Cardiac muscle cell (in vitro differentiated cells and primary cell): Measurements from ENCODE around the gene TSPO. TPM values are rescaled to one million over a fixed set of nuclear protein-coding genes. Genes with fewer than 3 reads are reported as not detected.
A peak's percentile ranks its signal among the peaks of the same experiment; 100 is the strongest.

ENCODE experiments used
- DNase-seq, 2 donors: peaks; one replicate each; pipeline versions ENCODE4 v3.0.0 to v3.0.0-alpha.2; 2010 to 2017; ENCODE audit warnings: low read depth in 1 of 2, low spot score in 1 of 2
- H3K27ac ChIP-seq: fragments of 200-600 bp; sonication (generic); 2 replicates; pipeline ENCODE4 v1.5.1; 2016
- H3K27me3 ChIP-seq: fragments of 200-600 bp; sonication (generic); 2 replicates; pipeline ENCODE4 v1.6.0; 2016; ENCODE audit warnings: control low read depth
- H3K36me3 ChIP-seq: fragments of 200-600 bp; sonication (generic); 2 replicates; pipeline ENCODE4 v1.5.1; 2016; ENCODE audit warnings: control low read depth
- H3K4me1 ChIP-seq: fragments of 200-600 bp; sonication (generic); 2 replicates; pipeline ENCODE4 v1.8.1; 2017; ENCODE audit warnings: low read depth, mild to moderate bottlenecking, mixed run types
- H3K4me3 ChIP-seq: fragments of 200-600 bp; sonication (generic); 2 replicates; pipeline ENCODE4 v1.5.1; 2016; ENCODE audit warnings: mild to moderate bottlenecking
- H3K9me3 ChIP-seq: fragments of 200-600 bp; sonication (generic); 2 replicates; pipeline ENCODE4 v1.5.1; 2017; ENCODE audit warnings: low read depth, mild to moderate bottlenecking, control low read depth
- polyA plus RNA-seq: library from polyadenylated mRNA; unstranded; fragments of >200 nt; fragmentation: Nextera tagmentation; extraction: Ambion mirVana; gene quantifications from 2 replicates; pipeline ENCODE4 v1.2.1, GENCODE V29; 2016
- total RNA-seq: library from RNA; depleted of rRNA; stranded (reverse); fragments of >200 nt; gene quantifications from 2 replicates; pipeline ENCODE4 v1.2.3, GENCODE V29; 2016
- TF ChIP-seq, protein P1 (sequence below): IDR thresholded peaks from 2 replicates; pipeline ENCODE4 v1.5.1; 2012; ENCODE audit warnings: low read depth, mild to moderate bottlenecking, low read length

The TSPO gene
- total and polyA plus RNA-seq, 2 experiments from 2014 or later = 20.3 to 59.0 TPM

DNA sequence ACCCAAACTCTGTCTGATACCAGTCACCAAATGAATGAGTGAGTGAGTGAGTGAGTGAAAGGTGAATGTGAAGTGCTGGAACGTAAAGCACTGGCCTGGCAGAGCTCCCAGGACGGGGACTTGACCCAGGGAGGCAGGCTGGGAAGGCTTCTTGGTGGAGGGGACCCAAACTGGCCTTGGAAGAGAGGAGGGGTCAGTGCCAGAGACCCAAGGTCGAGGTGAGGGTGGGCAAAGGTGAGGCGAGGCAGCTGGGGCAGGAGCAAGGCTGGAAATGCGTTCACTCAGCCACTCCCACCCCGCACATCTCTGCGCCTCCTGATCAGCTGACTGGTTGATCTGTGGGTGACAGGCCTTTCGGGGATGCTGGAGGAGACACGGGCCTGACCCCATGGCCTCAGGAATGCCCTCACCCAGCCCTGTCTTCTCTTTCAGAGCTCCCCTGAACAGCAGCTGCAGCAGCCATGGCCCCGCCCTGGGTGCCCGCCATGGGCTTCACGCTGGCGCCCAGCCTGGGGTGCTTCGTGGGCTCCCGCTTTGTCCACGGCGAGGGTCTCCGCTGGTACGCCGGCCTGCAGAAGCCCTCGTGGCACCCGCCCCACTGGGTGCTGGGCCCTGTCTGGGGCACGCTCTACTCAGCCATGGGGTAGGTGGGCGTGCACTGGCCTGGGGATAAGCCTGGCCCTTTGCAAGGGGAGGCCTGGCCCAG is 7.6 kb downstream of the TSPO start:
- H3K9me3 ChIP-seq = no peaks in the 10 kb centered on the region
- H3K36me3 ChIP-seq = no peaks in the 10 kb centered on the region
- no peaks in the 10 kb centered on the region for H3K27me3 ChIP-seq
- H3K4me3 ChIP-seq = no peak overlapping the region
- no peaks in the 10 kb centered on the region for H3K4me1 ChIP-seq
- H3K27ac ChIP-seq = no peak overlapping the region
- no peak for DNase-seq
- TF ChIP-seq, protein P1, sequence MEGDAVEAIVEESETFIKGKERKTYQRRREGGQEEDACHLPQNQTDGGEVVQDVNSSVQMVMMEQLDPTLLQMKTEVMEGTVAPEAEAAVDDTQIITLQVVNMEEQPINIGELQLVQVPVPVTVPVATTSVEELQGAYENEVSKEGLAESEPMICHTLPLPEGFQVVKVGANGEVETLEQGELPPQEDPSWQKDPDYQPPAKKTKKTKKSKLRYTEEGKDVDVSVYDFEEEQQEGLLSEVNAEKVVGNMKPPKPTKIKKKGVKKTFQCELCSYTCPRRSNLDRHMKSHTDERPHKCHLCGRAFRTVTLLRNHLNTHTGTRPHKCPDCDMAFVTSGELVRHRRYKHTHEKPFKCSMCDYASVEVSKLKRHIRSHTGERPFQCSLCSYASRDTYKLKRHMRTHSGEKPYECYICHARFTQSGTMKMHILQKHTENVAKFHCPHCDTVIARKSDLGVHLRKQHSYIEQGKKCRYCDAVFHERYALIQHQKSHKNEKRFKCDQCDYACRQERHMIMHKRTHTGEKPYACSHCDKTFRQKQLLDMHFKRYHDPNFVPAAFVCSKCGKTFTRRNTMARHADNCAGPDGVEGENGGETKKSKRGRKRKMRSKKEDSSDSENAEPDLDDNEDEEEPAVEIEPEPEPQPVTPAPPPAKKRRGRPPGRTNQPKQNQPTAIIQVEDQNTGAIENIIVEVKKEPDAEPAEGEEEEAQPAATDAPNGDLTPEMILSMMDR = no peak

DNA sequence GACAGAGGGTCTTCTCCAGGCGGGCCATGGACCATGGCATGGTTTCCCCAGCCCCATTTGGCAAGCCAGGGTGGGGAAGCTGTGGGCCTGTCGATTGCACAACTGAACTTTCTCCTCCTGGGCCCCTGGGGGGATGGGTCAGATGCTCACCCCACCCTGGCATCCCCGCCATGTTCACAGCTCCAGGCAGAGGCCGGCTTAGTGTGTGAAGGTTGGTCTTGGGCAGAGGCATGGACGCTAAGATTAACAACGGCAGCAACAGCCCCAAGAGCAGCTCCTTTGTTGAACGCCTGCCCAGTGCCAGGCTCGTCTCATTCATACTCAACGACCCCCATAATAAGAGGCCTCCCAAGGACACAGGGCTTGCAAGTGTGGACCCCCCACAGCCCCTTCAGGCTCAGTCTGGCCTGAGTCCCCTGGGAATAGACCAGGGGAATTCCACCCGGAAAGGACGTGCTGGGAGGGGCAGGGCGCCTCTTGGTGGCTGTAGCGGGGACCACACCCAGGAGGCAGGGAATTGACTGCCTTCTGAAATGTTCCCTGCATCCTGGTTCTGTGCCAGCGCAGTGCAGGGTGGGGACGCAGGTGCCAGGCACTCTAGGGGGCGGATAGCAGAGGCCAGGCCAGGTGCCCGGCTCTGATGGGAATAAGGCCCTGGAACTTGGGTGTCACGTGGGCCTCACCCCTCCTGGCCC is 8.3 kb downstream of the TSPO start:
- Histone ChIP-seq H3K27ac (no peak overlapping the region), H3K4me1 (no peaks in the 10 kb centered on the region), H3K27me3 (no peaks in the 10 kb centered on the region), H3K4me3 (no peak overlapping the region), H3K9me3 (no peaks in the 10 kb centered on the region), H3K36me3 (no peaks in the 10 kb centered on the region)
- TF ChIP-seq, protein P1 = peak; percentile 32
- peak in 1 of 2 donors; percentile 24 for DNase-seq

DNA sequence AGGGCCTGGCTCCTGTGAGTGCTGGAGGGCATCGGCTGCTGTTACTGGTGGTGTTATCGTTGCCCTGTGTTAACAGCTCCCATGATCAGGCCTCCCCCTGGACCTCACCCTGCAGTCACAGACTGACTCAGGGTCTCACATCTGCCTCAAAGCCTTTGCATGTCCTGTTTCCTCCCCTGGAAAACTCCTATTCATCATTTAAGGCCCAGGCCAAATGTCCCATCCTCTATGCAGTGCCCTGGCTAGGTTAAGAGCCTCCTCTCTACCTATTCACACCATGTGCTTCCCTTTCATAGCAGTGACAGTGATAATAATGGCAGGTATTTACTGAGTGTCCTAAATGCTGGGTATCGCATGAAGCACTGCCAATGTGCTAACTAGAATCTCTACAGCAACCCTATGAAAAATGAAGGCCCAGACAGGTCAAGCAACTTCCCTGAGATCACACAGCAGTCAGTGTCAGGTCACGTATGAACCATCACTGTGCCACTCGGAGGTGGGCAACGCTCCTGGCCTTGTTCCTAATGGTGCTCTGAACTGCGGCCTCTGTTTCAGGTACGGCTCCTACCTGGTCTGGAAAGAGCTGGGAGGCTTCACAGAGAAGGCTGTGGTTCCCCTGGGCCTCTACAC is 9.3 kb downstream of the TSPO start:
- Histone ChIP-seq H3K4me1 (no peaks in the 10 kb centered on the region), H3K9me3 (no peaks in the 10 kb centered on the region), H3K27me3 (no peaks in the 10 kb centered on the region), H3K27ac (no peak overlapping the region), H3K36me3 (no peaks in the 10 kb centered on the region), H3K4me3 (no peak overlapping the region)
- no peak for DNase-seq
- TF ChIP-seq, protein P1 = no peak

DNA sequence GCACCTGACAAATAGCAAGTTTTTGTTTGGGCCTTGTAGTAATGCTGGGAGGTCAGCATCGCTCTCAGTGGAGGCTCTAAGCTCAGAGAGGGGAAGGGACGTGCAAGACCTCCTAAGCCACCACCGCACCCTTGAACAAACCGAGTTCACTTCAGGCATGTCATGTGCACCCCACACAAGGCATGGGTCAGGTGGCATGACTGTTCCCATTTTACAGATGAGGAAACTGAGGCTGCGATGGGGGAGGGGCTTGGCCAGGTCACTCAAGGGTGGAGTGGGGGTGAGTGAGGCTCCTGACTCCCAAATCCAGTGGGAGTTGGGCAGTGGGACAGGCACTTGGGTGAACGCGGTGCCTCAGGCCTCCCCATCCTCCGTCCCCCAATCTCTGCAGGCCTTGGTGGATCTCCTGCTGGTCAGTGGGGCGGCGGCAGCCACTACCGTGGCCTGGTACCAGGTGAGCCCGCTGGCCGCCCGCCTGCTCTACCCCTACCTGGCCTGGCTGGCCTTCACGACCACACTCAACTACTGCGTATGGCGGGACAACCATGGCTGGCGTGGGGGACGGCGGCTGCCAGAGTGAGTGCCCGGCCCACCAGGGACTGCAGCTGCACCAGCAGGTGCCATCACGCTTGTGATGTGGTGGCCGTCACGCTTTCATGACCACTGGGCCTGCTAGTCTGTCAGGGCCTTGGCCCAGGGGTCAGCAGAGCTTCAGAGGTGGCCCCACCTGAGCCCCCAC is 11.2 kb downstream of the TSPO start:
- no peak overlapping the region for H3K4me3 ChIP-seq
- no peaks in the 10 kb centered on the region for H3K4me1 ChIP-seq
- H3K36me3 ChIP-seq = no peaks in the 10 kb centered on the region
- no peaks in the 10 kb centered on the region for H3K27me3 ChIP-seq
- TF ChIP-seq, protein P1 = no peak
- H3K27ac ChIP-seq = no peak overlapping the region
- no peak for DNase-seq
- no peaks in the 10 kb centered on the region for H3K9me3 ChIP-seq

DNA sequence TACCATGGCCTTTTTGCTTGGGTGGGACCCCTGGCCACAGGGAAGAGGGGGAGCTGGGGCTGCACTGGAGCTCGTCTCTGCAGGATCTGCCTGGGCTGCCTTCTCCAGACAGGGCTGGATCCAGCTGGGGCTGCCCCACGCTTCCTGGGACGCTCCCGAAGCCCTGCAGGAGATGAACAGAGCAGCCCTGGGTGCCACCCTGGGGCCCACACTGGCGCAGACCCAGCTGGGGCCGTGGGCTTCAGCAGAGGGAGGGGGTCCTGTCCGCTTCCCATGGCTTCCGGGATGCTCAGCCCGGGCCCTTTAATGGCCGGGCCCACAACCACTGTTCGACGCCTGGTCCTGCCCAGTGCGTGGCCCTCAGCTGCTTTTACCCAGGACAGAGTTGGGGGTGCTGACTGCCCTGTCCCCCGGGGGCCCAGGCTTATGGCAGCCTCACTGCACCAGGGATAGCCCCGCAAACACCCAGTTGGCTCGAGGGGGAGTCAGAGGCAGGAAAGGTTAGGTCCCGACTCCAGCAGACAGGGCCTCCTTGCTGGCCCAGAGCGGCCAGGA is 12.0 kb downstream of the TSPO start:
- H3K27me3 ChIP-seq = no peaks in the 10 kb centered on the region
- H3K4me3 ChIP-seq = no peak overlapping the region
- no peak for DNase-seq
- no peaks in the 10 kb centered on the region for H3K4me1 ChIP-seq
- peaks cover under 1% of the 10 kb centered on the region for H3K36me3 ChIP-seq
- H3K9me3 ChIP-seq = no peaks in the 10 kb centered on the region
- TF ChIP-seq, protein P1 = no peak
- H3K27ac ChIP-seq = no peak overlapping the region
